ENCODE results near the gene SLC38A11.

SLC38A11 gene

DNA sequence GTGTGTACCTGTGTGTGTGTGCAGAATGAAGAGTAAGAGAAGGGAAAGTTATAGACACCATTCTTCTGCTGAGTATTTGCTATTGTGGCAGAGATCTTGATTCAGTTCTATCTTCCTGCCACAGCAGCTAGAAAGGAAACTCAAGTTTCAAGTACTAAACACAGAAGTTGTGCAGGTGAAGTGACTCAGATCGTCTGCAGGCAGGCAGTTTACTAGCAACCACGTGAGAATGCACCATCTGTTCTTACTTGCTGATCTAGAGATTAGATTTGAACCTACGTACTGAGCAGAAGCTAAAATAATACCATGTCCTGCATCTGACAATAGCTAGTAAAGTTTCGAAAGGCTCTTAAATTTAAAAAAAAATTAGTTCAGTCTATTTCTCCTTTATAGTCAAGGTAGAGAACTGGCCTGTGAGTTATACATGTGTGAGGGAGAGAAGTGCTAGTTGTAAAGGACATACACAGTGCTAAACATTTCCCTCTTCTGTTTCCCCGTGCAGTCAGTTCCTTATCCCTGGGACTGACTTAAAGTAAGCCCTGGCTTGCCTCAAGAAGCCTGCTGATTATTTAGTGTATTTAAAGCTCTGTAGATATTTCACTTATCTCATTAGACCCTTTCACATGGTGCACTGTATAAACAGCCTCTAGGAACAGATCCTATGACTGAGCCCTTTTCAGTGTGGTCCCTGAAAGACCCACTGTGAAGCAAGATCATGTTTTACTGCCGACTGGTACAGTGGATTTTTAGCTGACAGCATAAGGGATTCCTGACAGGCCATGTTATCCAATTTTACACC lies 45.0 kb downstream of the SLC38A11 start:
- TF ChIP-seq CTCF (IDR thresholded peaks at IDR 0.05), result no peak

DNA sequence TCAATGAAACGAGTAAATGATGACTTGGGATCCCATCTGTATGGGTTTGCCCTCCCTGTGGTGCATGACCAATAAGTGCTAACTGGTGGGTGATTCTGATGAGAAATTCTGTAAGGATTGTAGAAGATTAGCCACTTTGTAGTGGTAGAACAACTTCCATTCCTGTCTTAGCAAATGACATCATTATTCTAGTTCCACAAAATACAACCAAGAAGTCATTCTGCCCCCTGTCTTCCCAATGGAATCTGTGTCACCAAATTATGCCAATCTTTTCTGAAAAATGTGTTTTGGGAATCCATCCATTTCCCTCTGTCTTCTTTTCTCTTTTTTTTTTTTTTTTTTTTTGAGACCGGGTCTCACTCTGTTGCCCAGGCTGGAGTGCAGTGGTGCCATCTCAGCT lies 48.4 kb downstream of the SLC38A11 start:
- TF ChIP-seq CTCF (IDR thresholded peaks at IDR 0.05), result no peak

GRCh38 chr2:164905307-164905706 lies 50.0 kb downstream of the SLC38A11 start:
- TF ChIP-seq CTCF (IDR thresholded peaks at IDR 0.05), result no peak

GRCh38 chr2:164903951-164904350 lies 51.4 kb downstream of the SLC38A11 start:
- no peak for TF ChIP-seq CTCF (IDR thresholded peaks at IDR 0.05)

DNA sequence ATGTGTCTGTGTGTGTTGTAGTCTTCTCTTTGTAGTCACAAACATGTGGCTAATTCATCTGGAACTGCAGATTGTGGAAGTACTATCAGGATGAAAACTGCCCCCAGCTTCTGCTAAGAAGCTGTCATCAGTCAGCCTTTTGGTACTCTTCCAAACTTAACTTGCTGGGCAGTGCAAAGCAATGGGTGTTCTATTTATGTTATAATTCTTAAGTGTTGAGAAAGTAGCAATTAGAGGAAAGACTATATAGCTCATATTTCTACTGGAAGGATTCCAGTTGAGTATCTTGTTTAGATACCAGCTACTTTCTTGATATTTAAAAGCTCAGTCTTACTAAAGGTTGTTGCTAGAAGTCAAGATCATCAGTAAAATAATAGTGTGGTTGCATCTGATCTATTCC lies 52.1 kb downstream of the SLC38A11 start:
- TF ChIP-seq CTCF (IDR thresholded peaks at IDR 0.05), result no peak

GRCh38 chr2:164899121-164899520 lies 56.2 kb downstream of the SLC38A11 start:
- no peak for TF ChIP-seq CTCF (IDR thresholded peaks at IDR 0.05)

DNA sequence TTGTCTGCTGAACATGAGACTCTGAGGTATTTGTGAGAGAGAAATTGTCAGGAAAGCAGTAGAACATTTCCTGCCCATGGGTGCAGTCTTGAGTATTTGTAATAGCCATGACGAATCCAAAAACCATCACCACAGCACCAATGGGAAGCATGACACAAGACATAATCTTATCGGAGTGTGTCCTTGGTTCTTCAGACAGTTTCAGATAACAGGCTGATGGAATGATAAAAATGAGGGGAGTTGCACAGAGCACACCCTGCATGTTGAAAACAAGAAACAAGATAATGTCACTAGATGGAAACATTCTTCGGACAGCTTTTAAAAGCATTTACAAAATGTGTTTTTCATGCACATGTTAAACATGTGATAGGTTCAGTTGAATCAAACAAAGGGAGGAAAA lies 56.9 kb downstream of the SLC38A11 start:
- TF ChIP-seq CTCF (IDR thresholded peaks at IDR 0.05), result no peak
